Inferior parietal cortex (tissue), 1 donor: ENCODE measurements around the gene SANBR.
"Not testable (repeated sequence)": the region's sequence is repeated elsewhere in the genome, so short reads cannot be mapped to it uniquely, and the experiment has no call there.

Experiments used
- DNase-seq: peaks from one replicate; pipeline ENCODE4 v3.0.0-alpha.2; 2016; ENCODE audit errors: extremely low spot score

Gene SANBR

DNA sequence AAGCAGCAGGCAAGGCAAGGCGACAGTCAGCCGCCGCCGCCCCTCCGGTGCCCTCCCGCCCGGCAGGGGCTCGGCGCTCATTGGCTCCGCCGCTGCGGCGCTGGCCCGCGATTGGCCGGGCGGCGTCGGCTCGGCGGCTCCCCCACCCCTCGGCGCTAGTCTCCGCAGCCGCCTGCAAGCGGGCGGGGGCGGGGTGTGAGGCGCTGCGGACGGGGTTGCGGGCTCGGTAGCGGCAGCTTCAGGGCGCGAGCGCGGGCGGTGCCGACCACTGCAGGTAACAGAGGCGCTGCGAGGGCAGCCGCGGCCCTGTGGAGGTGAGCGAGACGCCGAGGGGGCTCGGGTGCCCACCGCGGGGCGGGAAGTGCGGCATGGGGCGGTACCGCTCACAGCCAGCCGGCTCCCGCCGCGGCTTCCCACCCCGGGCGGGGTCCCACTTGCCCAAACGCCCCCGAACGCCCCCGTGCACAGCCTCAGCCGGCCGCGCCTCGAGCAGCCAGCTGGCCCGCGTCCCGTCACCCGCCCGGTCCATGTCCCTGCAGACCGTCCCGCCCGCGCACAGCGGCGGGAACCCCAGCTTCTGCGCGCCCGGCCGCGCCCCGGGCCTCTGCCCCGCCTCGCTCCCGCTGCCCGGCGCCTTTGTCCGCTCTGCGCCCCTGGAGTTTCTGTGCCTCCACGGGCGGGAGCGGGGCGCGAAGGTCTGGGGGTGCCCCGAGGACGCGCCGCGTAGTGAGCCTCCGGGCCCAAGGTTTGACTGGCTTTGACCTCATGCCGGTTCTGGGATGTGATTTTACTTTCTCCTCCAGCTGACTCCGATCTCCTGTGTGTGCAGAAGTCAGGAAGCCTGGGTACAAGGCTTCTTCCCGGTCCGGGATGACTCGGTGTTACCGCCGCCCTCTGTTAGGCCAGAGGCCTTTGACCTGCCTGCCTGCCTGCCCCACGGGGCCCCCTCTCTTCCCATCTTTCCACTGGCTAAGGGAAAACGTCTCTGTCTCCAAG, at the start of gene SANBR:
Gene SANBR (plus strand): TSS at position 158 of the 996 bp plus-strand sequence. CDS start 4,480 bp downstream, outside the sequence.
- DNase-seq: peak; percentile 81

DNA sequence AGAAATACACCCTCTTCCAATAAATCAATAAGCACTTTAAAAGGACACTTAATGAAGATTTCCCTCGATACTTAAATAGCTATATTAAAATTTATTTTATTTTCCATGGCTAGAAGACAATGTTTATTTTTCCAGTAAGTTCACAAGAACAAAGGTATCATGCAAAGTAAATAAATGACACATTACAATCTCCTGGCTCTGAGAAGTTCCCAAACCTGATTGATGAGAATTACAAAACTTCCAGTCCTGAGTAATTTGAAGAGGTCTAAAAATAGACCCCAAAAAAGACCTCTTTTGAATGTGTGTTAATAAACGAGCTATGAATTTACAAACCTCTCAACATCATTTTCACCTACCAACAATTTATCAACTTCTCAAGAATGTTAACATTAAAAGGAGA, 49.7 kb upstream of the SANBR start:
- DNase-seq: no peak

DNA sequence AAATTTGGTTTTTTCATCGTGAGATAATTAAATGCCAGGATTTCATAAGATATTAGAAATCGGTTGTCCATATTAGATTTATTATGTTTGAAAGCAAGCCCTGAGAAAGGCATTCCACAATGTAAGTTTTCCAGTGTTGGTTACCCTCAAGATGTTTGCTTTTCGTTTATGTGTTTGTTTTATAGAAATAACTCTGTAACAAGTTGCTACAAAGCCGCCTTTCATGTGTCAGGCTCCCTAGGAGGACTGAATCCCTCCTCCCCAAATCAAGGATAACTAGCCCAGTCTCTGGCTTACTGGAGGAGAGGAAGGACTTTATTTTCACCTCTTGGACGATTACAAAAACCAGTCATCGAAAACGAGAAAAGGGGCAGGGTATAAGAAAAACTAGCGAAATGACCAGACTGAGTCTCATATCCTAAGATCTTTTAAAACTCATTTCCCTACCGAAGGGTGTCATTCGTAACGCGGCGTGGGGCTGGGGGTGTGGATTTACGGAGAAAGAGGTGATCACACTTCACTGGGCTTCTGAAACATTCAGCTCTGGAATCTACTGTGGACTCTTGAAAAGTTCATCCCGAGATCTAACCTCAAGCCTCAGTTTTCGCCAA, 49.2 kb upstream of the SANBR start:
- DNase-seq: no peak

DNA sequence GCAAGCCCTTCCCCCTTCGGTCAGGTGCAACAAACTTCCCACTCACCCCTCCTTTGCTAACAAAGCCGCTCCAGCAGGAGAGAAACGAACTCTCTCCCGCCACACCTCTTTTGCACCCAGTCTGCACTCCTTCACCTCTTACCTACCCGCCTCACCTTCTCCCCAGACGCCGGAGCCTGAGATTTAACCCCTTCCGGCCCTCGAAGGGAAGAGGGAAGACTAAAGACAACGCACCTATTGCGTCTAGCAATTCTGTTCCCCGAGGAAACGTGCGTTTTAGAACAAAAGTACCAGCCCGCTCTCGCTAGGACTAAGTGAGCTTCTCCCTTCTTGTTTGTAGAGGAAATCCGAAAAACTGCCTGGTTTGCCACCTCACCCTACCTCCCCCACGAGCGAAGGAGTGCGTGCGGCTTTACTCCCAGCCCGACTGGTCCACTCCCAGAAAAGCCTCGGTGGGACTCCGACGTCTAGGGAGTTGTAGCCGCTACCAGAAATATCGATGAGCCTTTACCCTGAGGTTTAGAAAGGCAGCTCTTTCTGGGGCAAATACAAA, 48.6 kb upstream of the SANBR start:
- peak; percentile 90 for DNase-seq

DNA sequence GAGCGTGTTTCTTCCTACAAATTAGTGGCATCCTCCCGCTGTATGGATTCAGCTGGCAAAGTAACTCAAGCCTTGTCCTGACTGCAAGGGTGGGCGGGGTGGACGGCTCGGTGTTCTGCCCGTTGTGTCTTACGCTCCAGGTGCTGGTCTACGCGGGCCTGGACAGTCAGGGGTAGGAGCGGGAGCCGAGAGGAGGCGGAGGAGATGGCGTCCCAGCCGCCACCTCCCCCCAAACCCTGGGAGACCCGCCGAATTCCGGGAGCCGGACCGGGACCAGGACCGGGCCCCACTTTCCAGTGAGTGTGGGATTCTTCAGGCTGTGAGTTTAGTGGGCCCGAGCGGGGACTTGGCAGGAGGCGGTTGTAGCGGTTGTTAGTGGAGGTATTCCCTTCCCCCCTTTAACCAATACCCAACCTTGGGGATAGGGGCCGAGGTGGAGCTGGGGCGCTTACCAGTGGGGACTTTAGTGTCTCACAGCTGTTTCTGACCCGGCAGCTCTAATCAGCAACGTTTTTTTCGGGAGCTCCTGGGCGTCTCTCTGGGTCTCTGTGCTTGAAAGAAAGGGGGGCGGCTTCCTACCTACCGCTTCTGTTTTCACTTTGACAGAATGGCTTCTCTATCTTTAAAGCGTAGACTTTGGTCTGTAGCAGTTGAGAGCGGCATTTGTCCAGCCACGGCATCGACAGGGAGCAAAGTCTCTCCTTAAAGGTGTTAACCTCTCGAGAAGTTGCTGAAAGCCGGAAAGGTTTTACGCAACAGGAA, 47.9 kb upstream of the SANBR start, which contains the start of the genes PEX13 and PUS10:
Gene PEX13 (plus strand): TSS at position 165 of the 762 bp plus-strand sequence. CDS start 40 bp downstream, at position 205.
Gene PUS10 (minus strand): TSS at position 700 of the 762 bp plus-strand sequence. CDS start 6,365 bp downstream, outside the sequence.
- no peak for DNase-seq

DNA sequence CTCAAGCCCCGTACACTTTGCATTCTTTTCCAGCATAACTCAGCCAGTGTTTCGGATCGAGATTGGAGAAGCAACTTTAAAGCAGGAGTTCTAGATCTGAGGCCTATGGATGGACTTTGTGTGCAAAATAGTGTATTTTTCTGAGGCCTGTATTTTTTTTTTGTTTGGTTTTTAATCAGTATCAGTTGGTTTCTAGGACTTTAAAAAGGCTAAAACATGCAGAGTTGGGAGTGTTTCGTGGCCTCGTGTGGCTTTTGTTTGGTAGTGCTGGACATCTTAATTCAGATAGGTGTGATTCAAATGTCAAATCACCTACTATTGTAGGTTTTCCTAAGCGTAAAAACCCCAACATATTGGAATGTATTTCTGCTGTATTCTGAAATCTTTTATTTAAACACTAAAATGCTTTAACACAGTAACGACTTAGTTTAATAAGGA, 47.3 kb upstream of the SANBR start:
- DNase-seq: no peak

DNA sequence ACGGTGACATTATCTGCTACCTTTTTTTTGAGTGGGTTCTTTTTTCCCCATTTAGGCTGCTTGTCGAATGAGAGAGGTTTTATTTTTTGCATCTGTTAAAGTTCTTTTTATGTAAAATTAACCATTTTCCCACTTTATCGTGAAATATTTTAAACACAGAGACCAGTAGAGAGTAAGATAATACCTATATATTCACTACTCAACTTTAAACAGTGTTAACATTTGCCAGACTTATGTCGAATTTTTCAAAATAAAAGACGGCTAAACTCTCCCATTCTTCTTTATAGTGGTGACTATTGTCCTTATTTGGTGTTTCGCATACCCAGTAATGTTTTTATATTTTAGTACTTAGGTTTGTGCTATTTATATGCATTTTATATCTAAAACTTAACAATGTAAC, 46.9 kb upstream of the SANBR start:
- no peak for DNase-seq

DNA sequence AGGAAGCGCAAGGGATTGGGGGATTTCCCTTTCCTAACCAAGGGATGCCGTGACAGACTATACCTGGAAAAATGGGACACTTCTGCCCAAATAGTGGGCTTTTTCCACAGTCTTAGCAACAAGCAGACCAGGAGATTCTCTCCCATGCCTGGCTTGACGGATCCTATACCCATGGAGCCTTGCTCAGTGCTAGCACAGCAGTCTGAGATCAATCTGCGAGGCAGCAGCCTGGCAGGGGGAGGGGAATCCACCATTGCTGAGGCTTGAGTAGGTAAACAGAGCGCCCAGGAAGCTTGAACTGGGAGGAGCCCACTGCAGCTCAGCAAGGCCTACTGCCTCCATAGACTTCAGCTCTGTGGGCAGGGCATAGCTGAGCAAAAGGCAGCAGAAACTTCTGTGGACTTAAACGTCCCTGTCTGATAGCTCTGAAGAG, 44.4 kb upstream of the SANBR start:
- no peak for DNase-seq

DNA sequence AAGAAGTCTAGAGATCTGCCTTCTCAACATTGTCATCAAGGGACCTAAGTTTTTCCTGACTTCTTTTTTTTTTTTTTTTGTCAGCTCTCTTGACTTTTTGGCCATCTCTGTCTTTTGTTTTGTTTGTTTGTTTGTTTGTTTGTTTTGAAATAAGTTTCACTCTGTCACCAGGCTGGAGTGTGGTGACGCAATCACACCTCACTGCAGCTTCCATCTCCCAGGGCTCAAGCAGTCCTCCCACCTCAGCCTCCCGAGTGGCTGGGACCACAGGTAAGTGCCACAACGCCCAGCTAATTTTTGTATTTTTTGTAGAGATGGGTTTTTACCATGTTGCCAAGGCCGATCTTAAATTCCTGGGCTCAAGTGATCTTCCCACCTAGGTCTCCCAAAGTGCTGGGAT, 42.0 kb upstream of the SANBR start:
- no peak for DNase-seq

DNA sequence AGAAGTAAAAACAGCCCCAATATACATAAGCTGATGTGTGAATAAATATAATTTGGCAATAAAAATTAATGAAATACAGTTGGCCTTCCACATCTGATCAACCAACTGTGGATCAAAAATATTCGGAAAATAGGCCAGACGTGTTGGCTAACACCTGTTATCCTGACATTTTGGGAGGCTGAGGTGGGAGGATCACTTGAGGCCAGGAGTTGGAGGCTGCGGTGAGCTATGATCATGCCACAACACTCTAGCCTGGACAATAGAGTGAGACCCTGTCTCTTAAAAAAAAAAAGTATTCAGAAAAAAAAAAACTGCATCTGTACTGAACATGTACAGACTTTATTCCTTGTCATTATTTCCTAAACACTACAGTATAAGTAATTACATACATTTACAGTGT, 36.1 kb upstream of the SANBR start:
- DNase-seq: no peak

DNA sequence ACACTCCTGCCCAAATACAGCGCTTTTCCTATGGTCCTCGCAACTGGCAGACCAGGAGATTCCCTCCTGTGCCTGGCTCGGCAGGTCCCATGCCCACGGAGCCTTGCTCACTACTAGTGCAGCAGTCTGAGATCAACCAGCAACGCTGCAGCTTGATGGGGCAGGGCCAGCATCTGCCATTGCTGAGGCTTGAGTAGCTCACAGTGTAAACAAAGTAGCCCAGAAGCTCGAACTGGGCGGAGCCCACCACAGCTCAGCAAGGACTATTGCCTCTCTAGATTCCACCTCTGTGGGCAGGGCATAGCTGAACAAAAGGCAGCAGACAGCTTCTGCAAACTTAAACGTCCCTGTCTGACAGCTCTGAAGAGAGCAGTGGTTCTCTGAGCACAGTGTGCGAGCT, 31.1 kb upstream of the SANBR start:
- not testable (repeated sequence) for DNase-seq

DNA sequence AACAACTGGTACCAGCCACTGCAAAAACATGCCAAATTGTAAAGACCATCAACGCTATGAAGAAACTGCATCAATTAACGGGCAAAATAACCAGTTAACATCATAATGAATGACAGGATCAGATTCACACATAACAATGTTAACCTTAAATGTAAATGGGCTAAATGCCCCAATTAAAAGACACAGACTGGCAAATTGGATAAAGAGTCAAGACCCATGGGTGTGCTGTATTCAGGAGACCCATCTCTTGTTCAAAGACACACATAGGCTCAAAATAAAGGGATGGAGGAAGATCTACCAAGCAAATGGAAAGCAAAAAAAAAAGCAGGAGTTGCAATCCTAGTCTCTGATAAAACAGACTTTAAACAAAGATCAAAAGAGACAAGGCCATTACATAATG, 29.0 kb upstream of the SANBR start:
- DNase-seq: not testable (repeated sequence)

DNA sequence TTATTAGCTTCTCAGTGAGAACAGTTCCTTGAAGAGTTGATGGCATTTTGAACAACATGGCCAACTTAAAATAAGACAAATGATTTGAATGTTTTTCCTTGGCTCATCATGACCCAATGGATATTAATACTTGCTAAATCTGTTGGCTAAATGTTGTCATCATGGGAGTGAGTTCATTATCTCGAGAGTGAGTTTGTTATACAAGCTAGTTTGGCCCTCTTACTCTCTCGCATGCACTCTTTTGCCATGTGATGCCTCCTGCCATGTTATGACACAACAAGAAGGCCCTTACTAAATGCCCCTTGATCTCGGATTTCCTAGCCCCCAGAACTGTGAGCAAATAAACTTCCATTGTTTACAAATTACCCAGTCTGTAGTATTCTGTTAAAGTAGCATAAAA, 22.9 kb upstream of the SANBR start:
- DNase-seq: no peak

DNA sequence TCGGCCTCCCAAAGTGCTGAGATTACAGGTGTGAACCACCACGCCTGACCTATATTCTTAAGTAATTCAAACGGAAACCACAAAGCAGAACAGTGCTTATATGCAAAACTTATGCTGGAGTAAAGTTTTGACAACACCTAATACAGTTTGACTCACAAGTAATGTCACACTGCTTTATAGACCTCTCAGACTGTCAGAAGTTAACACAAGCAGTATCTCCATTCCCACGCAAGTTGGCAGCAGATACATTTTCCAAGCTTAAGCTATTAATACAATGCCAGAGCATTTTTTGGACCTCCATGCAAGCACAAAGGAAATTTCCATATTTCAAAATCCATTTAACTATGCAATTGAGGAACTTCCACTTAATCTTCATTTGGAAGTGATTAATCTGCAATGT, 21.0 kb upstream of the SANBR start:
- no peak for DNase-seq

DNA sequence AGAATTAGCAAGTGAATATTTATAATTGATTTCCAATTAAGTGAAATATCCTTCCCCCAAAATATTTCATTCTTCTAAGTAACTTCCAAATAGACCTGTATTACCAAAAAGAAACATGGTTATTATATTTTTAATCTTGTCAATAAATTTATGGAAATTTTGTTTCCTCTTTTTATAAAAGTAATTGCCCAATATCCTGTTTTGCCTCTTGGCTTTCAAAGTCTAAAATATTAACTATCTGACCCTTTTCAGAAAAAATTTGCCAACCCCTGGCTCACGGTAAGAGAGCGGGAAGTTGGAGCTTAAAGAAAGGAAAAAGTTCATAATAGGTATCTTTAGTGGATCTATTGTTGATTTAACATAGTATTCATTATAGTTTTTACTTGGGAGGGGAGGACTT, 20.4 kb upstream of the SANBR start:
- no peak for DNase-seq

DNA sequence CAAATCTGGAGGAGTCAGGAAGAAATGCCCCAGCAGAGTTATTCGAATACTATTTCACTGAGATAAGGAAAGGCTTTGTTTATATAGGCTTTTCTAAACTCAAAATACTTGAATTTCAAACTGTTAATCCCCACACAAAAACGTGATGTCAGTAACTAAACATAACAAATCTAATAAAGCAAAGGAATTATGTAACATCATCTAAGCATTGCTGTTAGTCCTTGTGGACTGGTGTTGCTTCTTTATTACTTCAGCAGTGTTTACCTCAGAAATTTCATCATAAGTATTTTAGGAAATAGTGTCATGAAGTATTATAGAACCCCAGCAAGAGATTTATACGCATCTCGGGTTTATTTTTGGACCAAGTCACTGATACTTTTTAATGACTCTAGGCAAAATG, 19.7 kb upstream of the SANBR start:
- no peak for DNase-seq

DNA sequence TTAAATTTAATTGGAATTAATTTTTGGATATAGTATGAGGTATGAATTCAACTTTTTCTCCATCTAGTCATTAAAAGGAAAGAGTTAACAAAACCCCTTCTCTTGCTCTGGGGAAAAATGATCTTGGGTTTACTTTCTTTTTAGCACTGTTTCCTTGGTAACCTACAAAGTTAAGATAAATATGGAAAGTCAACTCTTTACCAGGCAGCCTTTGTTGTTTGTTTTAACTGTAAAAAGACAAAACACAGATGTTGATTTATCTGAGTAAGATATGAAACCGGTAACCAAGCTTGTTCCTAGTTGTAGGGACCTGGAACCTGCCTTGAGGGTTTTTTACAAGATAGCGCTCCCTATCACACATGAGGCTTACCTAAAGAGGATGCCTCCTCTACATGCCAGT, 10.1 kb upstream of the SANBR start:
- no peak for DNase-seq

DNA sequence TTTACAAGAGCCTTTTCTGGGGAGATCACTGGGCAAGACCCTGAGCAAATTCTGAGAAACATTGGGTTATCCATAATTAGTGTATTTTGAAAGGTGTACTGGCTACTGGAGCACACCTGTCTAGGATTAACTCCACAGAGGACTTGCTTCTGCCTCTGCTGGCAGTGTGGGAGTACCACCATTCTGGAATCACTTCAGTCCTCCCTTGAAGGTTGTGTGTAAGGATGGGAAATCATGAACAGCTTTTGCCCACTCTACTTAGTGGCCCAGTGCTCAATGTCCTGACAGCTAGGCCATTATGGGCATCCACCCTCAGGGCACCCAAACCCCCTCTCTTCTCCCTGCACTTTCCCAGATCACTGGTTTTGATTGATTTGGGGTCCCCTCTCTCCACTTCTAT, 8.1 kb upstream of the SANBR start:
- DNase-seq: no peak

DNA sequence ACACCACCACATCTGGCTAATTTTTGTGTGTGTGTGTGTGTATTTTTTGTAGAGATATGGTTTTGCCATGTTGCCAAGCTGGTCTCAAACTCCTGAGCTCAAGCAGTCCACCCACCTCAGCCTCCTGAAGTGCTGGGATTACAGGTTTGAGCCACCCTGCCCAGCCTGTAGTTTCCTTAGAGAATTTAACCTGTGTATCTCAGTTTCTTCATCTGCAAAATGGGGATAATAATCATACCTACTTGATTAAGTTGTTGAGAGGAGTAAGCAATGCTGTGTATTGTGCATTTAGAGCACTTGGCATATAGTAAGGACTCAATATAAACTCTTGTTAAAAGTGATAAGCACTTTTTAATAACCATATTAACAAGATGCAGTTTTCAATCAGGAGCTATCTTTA, 6.3 kb upstream of the SANBR start:
- no peak for DNase-seq

DNA sequence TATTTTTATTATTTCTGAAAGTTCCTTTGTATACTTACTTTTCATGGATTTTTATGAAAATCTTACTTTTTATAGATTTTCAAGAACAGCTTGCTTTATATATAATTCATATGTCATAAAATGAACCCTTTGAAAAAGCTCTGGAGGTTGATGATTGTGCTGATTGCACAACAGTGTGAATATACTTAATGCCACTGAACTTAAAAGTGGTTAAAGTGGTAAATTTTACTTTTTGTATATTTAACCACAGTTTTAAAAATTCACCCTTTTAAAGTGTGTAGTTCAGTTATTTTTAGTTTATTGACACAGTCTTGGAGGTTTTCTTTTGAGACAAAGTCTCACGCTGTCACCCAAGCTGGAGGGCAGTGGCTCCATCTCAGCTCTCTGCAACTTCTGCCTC, 8.4 kb downstream of the SANBR start:
- no peak for DNase-seq

DNA sequence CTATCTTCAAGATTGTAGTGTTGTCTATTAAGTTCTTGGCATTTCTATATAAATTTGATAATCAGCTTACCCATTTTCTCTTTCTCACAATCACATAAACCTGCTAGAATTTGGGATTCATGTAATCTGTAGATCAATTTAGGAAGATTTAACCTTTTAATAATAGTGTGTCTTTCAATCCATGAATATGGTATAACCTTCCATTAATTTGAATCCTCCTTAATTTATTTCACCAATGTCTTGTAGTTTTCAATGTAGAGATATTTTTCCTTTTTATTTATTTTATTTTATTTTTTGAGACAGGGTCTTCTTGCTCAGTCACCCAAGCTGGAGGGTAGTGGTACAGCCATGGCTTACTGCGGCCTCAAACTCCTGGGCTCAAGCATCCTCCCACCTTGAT, 20.2 kb downstream of the SANBR start:
- DNase-seq: no peak

DNA sequence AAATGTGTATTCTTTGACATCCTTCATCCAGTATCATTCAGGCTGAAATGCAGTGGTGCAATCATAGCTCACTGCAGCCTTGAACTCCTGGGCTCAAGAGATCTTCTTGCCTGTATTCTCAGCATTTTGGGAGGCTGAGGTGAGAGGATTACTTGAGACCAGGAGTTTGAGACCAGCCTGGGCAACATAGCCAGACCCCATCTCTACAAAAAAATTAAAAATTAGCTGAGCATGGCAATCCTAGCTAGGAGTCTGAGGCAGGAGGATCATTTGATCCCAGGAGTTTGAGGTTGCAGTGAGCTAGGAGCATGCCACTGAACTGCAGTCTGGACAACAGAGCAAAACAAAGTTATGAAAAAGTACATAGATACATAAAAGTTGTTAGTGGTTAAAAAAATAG, 24.1 kb downstream of the SANBR start:
- no peak for DNase-seq
